Gastroesophageal sphincter (tissue), 3 donors: ENCODE results near the gene SRRD.

ENCODE experiments used
- CTCF ChIP-seq, 4 experiments: fragments of 200-600 bp in 2 of 4; fragments of 450-650 bp in 2 of 4; sonication (generic) in 1 of 4; IDR thresholded peaks; one replicate each; pipeline ENCODE4 v1.5.1; 2017 to 2019; ENCODE audit warnings: antibody characterized with exemption in 4 of 4, mild to moderate bottlenecking in 2 of 4, moderate library complexity in 2 of 4
- EP300 ChIP-seq: sonication (generic); formaldehyde crosslinking; IDR thresholded peaks from one replicate; pipeline ENCODE4 v1.6.1; 2017; ENCODE audit warnings: antibody characterized with exemption, mild to moderate bottlenecking
- POLR2AphosphoS5 ChIP-seq: sonication (generic); formaldehyde crosslinking; IDR thresholded peaks from one replicate; pipeline ENCODE4 v1.6.1; 2017; ENCODE audit warnings: antibody characterized with exemption

DNA sequence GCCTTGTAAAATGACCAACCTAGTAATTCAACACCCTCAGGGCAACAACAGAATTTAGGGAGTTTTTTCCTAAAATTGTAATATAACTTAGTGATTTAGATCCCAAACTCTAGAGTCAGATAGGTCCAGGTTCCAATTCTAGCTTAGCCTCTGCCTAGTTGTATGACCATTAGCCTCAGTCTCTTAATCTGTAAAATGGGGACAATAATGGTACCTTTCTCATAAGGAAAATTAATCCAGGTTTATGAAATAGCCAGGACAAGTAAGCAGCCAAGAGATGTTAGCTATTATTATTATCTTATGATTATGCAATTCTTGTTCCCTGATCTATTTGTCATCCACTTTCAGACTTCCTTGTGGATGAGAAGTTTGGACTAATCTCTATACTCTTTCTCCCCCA is 24.5 kb downstream of the SRRD start:
- TF ChIP-seq POLR2AphosphoS5 (no peak), CTCF (IDR thresholded peaks at IDR 0.05) (no peak), EP300 (no peak)
